GM12878 (cell line): ENCODE measurements around the gene DFFA.

ENCODE experiments used
- FOXM1 ChIP-seq: IDR thresholded peaks from 2 replicates; pipeline ENCODE4 v1.6.1; 2012; ENCODE audit warnings: low read depth, mild to moderate bottlenecking, inconsistent platforms, low read length, moderate library complexity
- RFX5 ChIP-seq: IDR thresholded peaks from 2 replicates; pipeline ENCODE4 v1.6.1; 2011; ENCODE audit warnings: low read depth, low read length, improper control_type of control experiment
- TF ChIP-seq, protein P1 (sequence below): IDR thresholded peaks from 2 replicates; pipeline ENCODE4 v1.6.1; 2012; ENCODE audit warnings: low read depth, low read length, improper control_type of control experiment
- TF ChIP-seq, protein P2 (sequence below), 3 experiments: IDR thresholded peaks in 2 of 3; conservative IDR thresholded peaks in 1 of 3; 2 replicates each; pipeline ENCODE4 v1.5.1; 2011; ENCODE audit warnings: low read depth in 3 of 3, low read length in 3 of 3, mild to moderate bottlenecking in 3 of 3, control low read depth in 2 of 3, moderate library complexity in 2 of 3, inconsistent platforms in 1 of 3, mixed read lengths in 1 of 3; ENCODE audit not compliant: control insufficient read depth in 2 of 3, insufficient read depth in 1 of 3; ENCODE audit errors: extremely low read depth in 1 of 3

DNA sequence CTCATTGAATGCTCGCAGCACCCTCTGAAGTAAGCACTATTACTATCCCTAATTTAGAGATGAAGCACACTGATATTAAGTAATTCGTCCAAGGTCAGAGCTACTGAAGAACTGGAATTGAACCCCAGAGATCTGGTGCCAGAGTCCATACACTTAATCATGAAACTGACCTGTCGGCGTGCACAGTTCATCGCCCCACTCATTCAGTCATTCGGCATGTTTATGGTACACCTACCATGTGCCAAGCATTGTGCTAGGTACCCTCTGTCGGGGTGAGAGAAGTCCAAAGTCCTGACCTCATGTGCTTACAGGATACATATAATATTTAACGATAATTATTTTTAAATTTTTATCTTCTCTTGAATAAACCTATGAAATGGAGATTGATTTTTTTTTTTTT, 47.7 kb downstream of the DFFA start:
- no peak for TF ChIP-seq FOXM1
- TF ChIP-seq RFX5, result no peak
- TF ChIP-seq, protein P1, sequence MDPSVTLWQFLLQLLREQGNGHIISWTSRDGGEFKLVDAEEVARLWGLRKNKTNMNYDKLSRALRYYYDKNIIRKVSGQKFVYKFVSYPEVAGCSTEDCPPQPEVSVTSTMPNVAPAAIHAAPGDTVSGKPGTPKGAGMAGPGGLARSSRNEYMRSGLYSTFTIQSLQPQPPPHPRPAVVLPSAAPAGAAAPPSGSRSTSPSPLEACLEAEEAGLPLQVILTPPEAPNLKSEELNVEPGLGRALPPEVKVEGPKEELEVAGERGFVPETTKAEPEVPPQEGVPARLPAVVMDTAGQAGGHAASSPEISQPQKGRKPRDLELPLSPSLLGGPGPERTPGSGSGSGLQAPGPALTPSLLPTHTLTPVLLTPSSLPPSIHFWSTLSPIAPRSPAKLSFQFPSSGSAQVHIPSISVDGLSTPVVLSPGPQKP, result no peak
- TF ChIP-seq, protein P2, sequence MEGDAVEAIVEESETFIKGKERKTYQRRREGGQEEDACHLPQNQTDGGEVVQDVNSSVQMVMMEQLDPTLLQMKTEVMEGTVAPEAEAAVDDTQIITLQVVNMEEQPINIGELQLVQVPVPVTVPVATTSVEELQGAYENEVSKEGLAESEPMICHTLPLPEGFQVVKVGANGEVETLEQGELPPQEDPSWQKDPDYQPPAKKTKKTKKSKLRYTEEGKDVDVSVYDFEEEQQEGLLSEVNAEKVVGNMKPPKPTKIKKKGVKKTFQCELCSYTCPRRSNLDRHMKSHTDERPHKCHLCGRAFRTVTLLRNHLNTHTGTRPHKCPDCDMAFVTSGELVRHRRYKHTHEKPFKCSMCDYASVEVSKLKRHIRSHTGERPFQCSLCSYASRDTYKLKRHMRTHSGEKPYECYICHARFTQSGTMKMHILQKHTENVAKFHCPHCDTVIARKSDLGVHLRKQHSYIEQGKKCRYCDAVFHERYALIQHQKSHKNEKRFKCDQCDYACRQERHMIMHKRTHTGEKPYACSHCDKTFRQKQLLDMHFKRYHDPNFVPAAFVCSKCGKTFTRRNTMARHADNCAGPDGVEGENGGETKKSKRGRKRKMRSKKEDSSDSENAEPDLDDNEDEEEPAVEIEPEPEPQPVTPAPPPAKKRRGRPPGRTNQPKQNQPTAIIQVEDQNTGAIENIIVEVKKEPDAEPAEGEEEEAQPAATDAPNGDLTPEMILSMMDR (IDR thresholded peaks at IDR 0.05 in 2 of 3, conservative IDR thresholded peaks at IDR 0.05 in 1 of 3; ENCODE audit: control insufficient read depth in 2 of 3, extremely low read depth in 1 of 3, insufficient read depth in 1 of 3, low read depth in 3 of 3, low read length in 3 of 3), result no peak
